Activated naive CD8-positive, alpha-beta T cell treated with anti-CD3 and anti-CD28 coated beads for 36 hours (primary cell): Measurements from ENCODE around the gene FZD2. TPM values are rescaled to one million over a fixed set of nuclear protein-coding genes. Genes with fewer than 3 reads are reported as not detected.

Experiments
- DNase-seq: peaks from one replicate; pipeline ENCODE4 v3.0.0; 2021
- H3K27ac Mint-ChIP-seq: one replicate; pipeline ENCODE4 v1.8.0; 2022; ENCODE audit warnings: mild to moderate bottlenecking, moderate library complexity, mixed read lengths
- H3K27me3 Mint-ChIP-seq: one replicate; pipeline ENCODE4 v1.8.0; 2022; ENCODE audit warnings: mild to moderate bottlenecking, mixed read lengths
- H3K36me3 Mint-ChIP-seq: one replicate; pipeline ENCODE4 v1.8.0; 2021; ENCODE audit warnings: mild to moderate bottlenecking, mixed read lengths
- H3K4me1 Mint-ChIP-seq: one replicate; pipeline ENCODE4 v1.8.0; 2021; ENCODE audit warnings: mixed read lengths
- H3K4me3 Mint-ChIP-seq: one replicate; pipeline ENCODE4 v1.8.0; 2022; ENCODE audit warnings: mild to moderate bottlenecking, moderate library complexity, mixed read lengths
- H3K9me3 Mint-ChIP-seq: one replicate; pipeline ENCODE4 v1.8.0; 2022; ENCODE audit warnings: mixed read lengths
- total RNA-seq, 2 experiments: library from RNA; stranded (reverse); gene quantifications; one replicate each; pipeline ENCODE4 v1.2.3, GENCODE V29; 2021

FZD2 gene
- total RNA-seq, 2 experiments from 2014 or later, result not detected

- no peaks in the 10 kb centered on the region for H3K4me1 Mint-ChIP-seq
- H3K9me3 Mint-ChIP-seq, result no peaks in the 10 kb centered on the region
- no peak for DNase-seq
- no peak overlapping the region for H3K4me3 Mint-ChIP-seq
- H3K27me3 Mint-ChIP-seq, result peaks cover 6% of the 10 kb centered on the region
- H3K36me3 Mint-ChIP-seq, result no peaks in the 10 kb centered on the region
- no peak overlapping the region for H3K27ac Mint-ChIP-seq
These were observed 47.6 kb downstream of the FZD2 start for GRCh38 chr17:44604768-44605485.

GRCh38 chr17:44606658-44607057, 49.4 kb downstream of the FZD2 start:
- Mint-ChIP-seq H3K9me3 (no peaks in the 10 kb centered on the region), H3K27me3 (peaks cover 8% of the 10 kb centered on the region), H3K4me1 (no peaks in the 10 kb centered on the region), H3K27ac (no peak overlapping the region), H3K36me3 (no peaks in the 10 kb centered on the region), H3K4me3 (no peak overlapping the region)
- DNase-seq, result no peak

GRCh38 chr17:44607836-44608690, 50.8 kb downstream of the FZD2 start:
- H3K27ac Mint-ChIP-seq, result no peak overlapping the region
- no peaks in the 10 kb centered on the region for H3K4me1 Mint-ChIP-seq
- no peak for DNase-seq
- no peaks in the 10 kb centered on the region for H3K36me3 Mint-ChIP-seq
- H3K9me3 Mint-ChIP-seq, result no peaks in the 10 kb centered on the region
- H3K4me3 Mint-ChIP-seq, result no peak overlapping the region
- peaks cover 10% of the 10 kb centered on the region for H3K27me3 Mint-ChIP-seq

- Mint-ChIP-seq H3K36me3 (no peaks in the 10 kb centered on the region), H3K27ac (no peak overlapping the region), H3K4me1 (no peaks in the 10 kb centered on the region), H3K4me3 (no peak overlapping the region), H3K27me3 (peaks cover 10% of the 10 kb centered on the region), H3K9me3 (no peaks in the 10 kb centered on the region)
- no peak for DNase-seq
These were observed 51.6 kb downstream of the FZD2 start for GRCh38 chr17:44608727-44609435.

- peaks cover 10% of the 10 kb centered on the region for H3K27me3 Mint-ChIP-seq
- H3K4me3 Mint-ChIP-seq, result no peak overlapping the region
- H3K36me3 Mint-ChIP-seq, result no peaks in the 10 kb centered on the region
- no peak overlapping the region for H3K27ac Mint-ChIP-seq
- H3K9me3 Mint-ChIP-seq, result no peaks in the 10 kb centered on the region
- DNase-seq, result no peak
- H3K4me1 Mint-ChIP-seq, result no peaks in the 10 kb centered on the region
These were observed 53.0 kb downstream of the FZD2 start for GRCh38 chr17:44610331-44610730.

Other genes starting within 250 kb of the FZD2 start
- under 1 TPM; 0.08 to 0.16 TPM for gene RUNDC3A, start 248.9 kb upstream of the FZD2 start, total RNA-seq
- 100 to 1,000 TPM; 193 to 200 TPM for gene SLC25A39, start 232.7 kb upstream of the FZD2 start, total RNA-seq
- 10 to 100 TPM; 34.4 to 36.1 TPM for gene GRN, start 212.2 kb upstream of the FZD2 start, total RNA-seq
- under 1 TPM; 0.14 to 0.19 TPM for gene FAM171A2, start 193.6 kb upstream of the FZD2 start, total RNA-seq
- under 1 TPM; 0.36 to 0.62 TPM for gene ITGA2B, start 167.8 kb upstream of the FZD2 start, total RNA-seq
- 10 to 100 TPM; 34.9 to 36.2 TPM for gene GPATCH8, start 54.1 kb upstream of the FZD2 start, total RNA-seq
- under 1 TPM; 0.19 to 0.30 TPM for gene MEIOC, start 99.0 kb downstream of the FZD2 start, total RNA-seq
- 10 to 100 TPM; 34.4 to 36.7 TPM for gene CCDC43, start 132.3 kb downstream of the FZD2 start, total RNA-seq
- 10 to 100 TPM; 21.9 to 24.6 TPM for gene DBF4B, start 151.2 kb downstream of the FZD2 start, total RNA-seq
- gene ADAM11, start 201.5 kb downstream of the FZD2 start, total RNA-seq, result under 1 TPM; 0.10 TPM